Gastrocnemius medialis (tissue), 4 donors: ENCODE results near the gene TFIP11.

ENCODE experiments used
- CTCF ChIP-seq, 5 experiments: fragments of 450-650 bp in 3 of 5; fragments of 200-600 bp in 2 of 5; sonication (generic) in 2 of 5; IDR thresholded peaks in 4 of 5; conservative IDR thresholded peaks in 1 of 5; 1 replicate in 4 of 5; 2 replicates in 1 of 5; pipeline ENCODE4 v1.5.1; 2016 to 2019; ENCODE audit warnings: antibody characterized with exemption in 5 of 5, mild to moderate bottlenecking in 3 of 5, moderate library complexity in 3 of 5
- POLR2A ChIP-seq, 2 donors: fragments of 450-650 bp; IDR thresholded peaks; one replicate each; pipeline ENCODE4 v1.6.1; 2017; ENCODE audit warnings: antibody characterized with exemption in 2 of 2, mild to moderate bottlenecking in 2 of 2, moderate library complexity in 2 of 2

GRCh38 chr22:26481694-26482093 lies 30.6 kb downstream of the TFIP11 start:
- TF ChIP-seq CTCF (IDR thresholded peaks at IDR 0.05 in 4 of 5, conservative IDR thresholded peaks at IDR 0.05 in 1 of 5), result no peak
- no peak for TF ChIP-seq POLR2A (IDR thresholded peaks at IDR 0.05)
